ENCODE data around the gene METTL8. TPM values are rescaled to one million over a fixed set of nuclear protein-coding genes. Genes with fewer than 3 reads are reported as not detected.

METTL8 gene
- total and polyA plus RNA-seq, 2 of the 13 experiments (the other 11 are each of a cell fraction or from before 2014, with no cell fraction given): 18.6 to 68.2 TPM

DNA sequence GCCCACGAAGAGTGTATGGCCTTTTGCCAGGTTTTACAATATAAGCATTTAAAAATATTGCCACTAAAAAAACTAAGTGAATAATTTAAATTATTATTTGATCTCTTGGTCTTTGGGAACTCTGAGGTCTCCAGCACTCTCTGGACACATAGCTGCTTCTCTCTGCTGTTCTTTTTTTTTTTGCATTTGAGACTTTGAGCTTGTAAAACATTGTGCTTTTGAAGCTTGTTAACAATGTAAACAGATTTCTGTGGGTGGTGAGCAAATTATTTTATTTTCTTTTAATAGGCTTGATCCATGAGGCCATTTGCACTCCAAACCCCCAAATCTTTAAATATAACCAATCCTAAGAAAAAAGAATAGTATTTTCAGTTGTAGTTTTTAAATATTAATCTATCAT, 42.2 kb upstream of the METTL8 start (continued):
- TF ChIP-seq, protein P1, sequence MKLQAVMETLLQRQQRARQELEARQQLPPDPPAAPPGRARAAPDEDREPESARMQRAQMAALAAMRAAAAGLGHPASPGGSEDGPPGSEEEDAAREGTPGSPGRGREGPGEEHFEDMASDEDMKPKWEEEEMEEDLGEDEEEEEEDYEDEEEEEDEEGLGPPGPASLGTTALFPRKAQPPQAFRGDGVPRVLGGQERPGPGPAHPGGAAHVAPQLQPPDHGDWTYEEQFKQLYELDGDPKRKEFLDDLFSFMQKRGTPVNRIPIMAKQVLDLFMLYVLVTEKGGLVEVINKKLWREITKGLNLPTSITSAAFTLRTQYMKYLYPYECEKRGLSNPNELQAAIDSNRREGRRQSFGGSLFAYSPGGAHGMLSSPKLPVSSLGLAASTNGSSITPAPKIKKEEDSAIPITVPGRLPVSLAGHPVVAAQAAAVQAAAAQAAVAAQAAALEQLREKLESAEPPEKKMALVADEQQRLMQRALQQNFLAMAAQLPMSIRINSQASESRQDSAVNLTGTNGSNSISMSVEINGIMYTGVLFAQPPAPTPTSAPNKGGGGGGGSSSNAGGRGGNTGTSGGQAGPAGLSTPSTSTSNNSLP (IDR thresholded peaks at IDR 0.05; ENCODE audit: low read depth, low read length): peak; percentile 84
- no peak for TF ChIP-seq IKZF4 (CRISPR knock-in tag; IDR thresholded peaks at IDR 0.05; ENCODE audit: borderline replicate concordance, low read depth, not compliant biosample characterization)
- TF ChIP-seq NFE2L2 (IDR thresholded peaks at IDR 0.05; ENCODE audit: low read length): no peak
- TF ChIP-seq SCMH1 (CRISPR knock-in tag; IDR thresholded peaks at IDR 0.05; ENCODE audit: borderline replicate concordance): no peak
- TF ChIP-seq KLF16 (CRISPR knock-in tag; IDR thresholded peaks at IDR 0.05): no peak
- TF ChIP-seq GTF2F1 (IDR thresholded peaks at IDR 0.05; ENCODE audit: low read length): no peak
- TF ChIP-seq ZNF160 (CRISPR knock-in tag; IDR thresholded peaks at IDR 0.05): no peak
- TF ChIP-seq HDAC1 (CRISPR knock-in tag; IDR thresholded peaks at IDR 0.05): no peak
- TF ChIP-seq, protein P2, sequence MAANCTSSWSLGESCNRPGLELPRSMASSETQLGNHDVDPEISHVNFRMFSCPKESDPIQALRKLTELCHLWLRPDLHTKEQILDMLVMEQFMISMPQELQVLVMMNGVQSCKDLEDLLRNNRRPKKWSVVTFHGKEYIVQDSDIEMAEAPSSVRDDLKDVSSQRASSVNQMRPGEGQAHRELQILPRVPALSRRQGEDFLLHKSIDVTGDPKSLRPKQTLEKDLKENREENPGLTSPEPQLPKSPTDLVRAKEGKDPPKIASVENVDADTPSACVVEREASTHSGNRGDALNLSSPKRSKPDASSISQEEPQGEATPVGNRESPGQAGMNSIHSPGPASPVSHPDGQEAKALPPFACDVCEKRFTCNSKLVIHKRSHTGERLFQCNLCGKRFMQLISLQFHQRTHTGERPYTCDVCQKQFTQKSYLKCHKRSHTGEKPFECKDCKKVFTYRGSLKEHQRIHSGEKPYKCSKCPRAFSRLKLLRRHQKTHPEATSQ (CRISPR knock-in tag; IDR thresholded peaks at IDR 0.05; ENCODE audit: borderline replicate concordance): no peak
- TF ChIP-seq HNF4A (CRISPR knock-in tag; IDR thresholded peaks at IDR 0.05): 0 out of 2 replicates have a peak, but pooled peaks have one; percentile 25
- no peak for TF ChIP-seq MXI1 (IDR thresholded peaks at IDR 0.05; ENCODE audit: borderline replicate concordance, low read depth, low read length)
- TF ChIP-seq ZBTB42 (CRISPR knock-in tag; IDR thresholded peaks at IDR 0.05): no peak
- TF ChIP-seq RFX5 (IDR thresholded peaks at IDR 0.05; ENCODE audit: low read depth, low read length): no peak
- no peak for TF ChIP-seq ZNF20 (CRISPR knock-in tag; IDR thresholded peaks at IDR 0.05)
- no peak for TF ChIP-seq ZNF564 (CRISPR knock-in tag; IDR thresholded peaks at IDR 0.05)
- TF ChIP-seq CBX5 (CRISPR knock-in tag; IDR thresholded peaks at IDR 0.05; ENCODE audit: borderline replicate concordance): no peak
- TF ChIP-seq ZBTB7A (CRISPR knock-in tag; IDR thresholded peaks at IDR 0.05): no peak
- TF ChIP-seq, protein P3, sequence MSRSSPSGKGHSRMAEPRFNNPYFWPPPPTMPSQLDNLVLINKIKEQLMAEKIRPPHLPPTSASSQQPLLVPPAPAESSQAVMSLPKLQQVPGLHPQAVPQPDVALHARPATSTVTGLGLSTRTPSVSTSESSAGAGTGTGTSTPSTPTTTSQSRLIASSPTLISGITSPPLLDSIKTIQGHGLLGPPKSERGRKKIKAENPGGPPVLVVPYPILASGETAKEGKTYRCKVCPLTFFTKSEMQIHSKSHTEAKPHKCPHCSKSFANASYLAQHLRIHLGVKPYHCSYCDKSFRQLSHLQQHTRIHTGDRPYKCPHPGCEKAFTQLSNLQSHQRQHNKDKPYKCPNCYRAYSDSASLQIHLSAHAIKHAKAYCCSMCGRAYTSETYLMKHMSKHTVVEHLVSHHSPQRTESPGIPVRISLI (CRISPR knock-in tag; IDR thresholded peaks at IDR 0.05; ENCODE audit: borderline replicate concordance): peak; percentile 57; the same call in 1 of the 2 replicates
- TF ChIP-seq ADNP (CRISPR knock-in tag; IDR thresholded peaks at IDR 0.05): no peak
- TF ChIP-seq KLF13 (CRISPR knock-in tag; IDR thresholded peaks at IDR 0.05): no peak
- TF ChIP-seq, protein P4, sequence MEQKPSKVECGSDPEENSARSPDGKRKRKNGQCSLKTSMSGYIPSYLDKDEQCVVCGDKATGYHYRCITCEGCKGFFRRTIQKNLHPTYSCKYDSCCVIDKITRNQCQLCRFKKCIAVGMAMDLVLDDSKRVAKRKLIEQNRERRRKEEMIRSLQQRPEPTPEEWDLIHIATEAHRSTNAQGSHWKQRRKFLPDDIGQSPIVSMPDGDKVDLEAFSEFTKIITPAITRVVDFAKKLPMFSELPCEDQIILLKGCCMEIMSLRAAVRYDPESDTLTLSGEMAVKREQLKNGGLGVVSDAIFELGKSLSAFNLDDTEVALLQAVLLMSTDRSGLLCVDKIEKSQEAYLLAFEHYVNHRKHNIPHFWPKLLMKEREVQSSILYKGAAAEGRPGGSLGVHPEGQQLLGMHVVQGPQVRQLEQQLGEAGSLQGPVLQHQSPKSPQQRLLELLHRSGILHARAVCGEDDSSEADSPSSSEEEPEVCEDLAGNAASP (CRISPR knock-in tag; IDR thresholded peaks at IDR 0.05; ENCODE audit: borderline replicate concordance): no peak
- no peak for TF ChIP-seq RXRB (CRISPR knock-in tag; IDR thresholded peaks at IDR 0.05; ENCODE audit: borderline replicate concordance)
- no peak for TF ChIP-seq MLLT10 (CRISPR knock-in tag; IDR thresholded peaks at IDR 0.05)
- no peak for TF ChIP-seq ZNF644 (CRISPR knock-in tag; IDR thresholded peaks at IDR 0.05; ENCODE audit: low read depth)

Data from HepG2 (cell line).